Body of pancreas (tissue), 4 donors: ENCODE results near the gene WLS. TPM values are rescaled to one million over a fixed set of nuclear protein-coding genes. Genes with fewer than 3 reads are reported as not detected.

Experiments used
- ATAC-seq: fragments of 150-250 bp; one replicate; pipeline ENCODE4 v1.9.1; 2016
- DNase-seq, 4 donors: peaks; one replicate each; pipeline ENCODE4 v3.0.0-alpha.2; 2019
- H3K27ac ChIP-seq, 4 donors: fragments of 200-600 bp; sonication (generic); 1 replicate in 3 of 4; 2 replicates in 1 of 4; pipeline versions ENCODE4 v1.5.1 to v1.6.1; 2016 to 2019; ENCODE audit warnings: mild to moderate bottlenecking in 1 of 4, mixed read lengths in 1 of 4, moderate library complexity in 1 of 4
- H3K27me3 ChIP-seq, 2 donors: fragments of 200-600 bp; sonication (generic); one replicate each; pipeline ENCODE4 v1.6.0; 2016; ENCODE audit warnings: mild to moderate bottlenecking in 1 of 2
- H3K36me3 ChIP-seq, 2 donors: fragments of 200-600 bp; sonication (generic); replicated peaks in 1 of 2; 2 replicates each; pipeline ENCODE4 v1.5.1; 2016; ENCODE audit warnings: low read depth in 2 of 2; ENCODE audit not compliant: insufficient read depth in 1 of 2
- H3K4me1 ChIP-seq: fragments of 200-600 bp; sonication (generic); one replicate; pipeline ENCODE4 v1.6.0; 2016
- H3K4me3 ChIP-seq, 2 donors: fragments of 200-600 bp; sonication (generic); 1 replicate in 1 of 2; 2 replicates in 1 of 2; pipeline ENCODE4 v1.5.1; 2016 to 2019
- H3K9me3 ChIP-seq, 3 donors: fragments of 200-600 bp; sonication (generic); 1 replicate in 2 of 3; 2 replicates in 1 of 3; pipeline ENCODE4 v1.5.1; 2016
- POLR2A ChIP-seq, 3 donors: fragments of 450-650 bp; IDR thresholded peaks; one replicate each; pipeline ENCODE4 v1.6.1; 2016; ENCODE audit warnings: antibody characterized with exemption in 3 of 3, mild to moderate bottlenecking in 2 of 3
- WGBS, 2 donors: methylation state at CpG; one replicate each; pipeline ENCODE4 v1.1.5; 2017; 5-methylcytosine and 5-hydroxymethylcytosine counted together
- intact Hi-C: fragments of 100-400 bp; cut with DNase I; formaldehyde crosslinking; loops from one replicate; pipeline ENCODE4 v1.15.1; 2023
- total RNA-seq, 2 donors: library from RNA; depleted of rRNA; stranded (reverse); fragments of >200 nt; gene quantifications; one replicate each; pipeline ENCODE4 v1.1.0, GENCODE V29; 2016
- TF ChIP-seq, protein P1 (sequence below), 7 experiments: fragments of 450-650 bp in 4 of 7; fragments of 200-600 bp in 3 of 7; sonication (generic) in 3 of 7; IDR thresholded peaks; one replicate each; pipeline ENCODE4 v1.5.1; 2016 to 2019; ENCODE audit warnings: antibody characterized with exemption in 7 of 7

The WLS gene
- total RNA-seq, 2 donors from 2014 or later: 39.6 to 73.4 TPM

DNA sequence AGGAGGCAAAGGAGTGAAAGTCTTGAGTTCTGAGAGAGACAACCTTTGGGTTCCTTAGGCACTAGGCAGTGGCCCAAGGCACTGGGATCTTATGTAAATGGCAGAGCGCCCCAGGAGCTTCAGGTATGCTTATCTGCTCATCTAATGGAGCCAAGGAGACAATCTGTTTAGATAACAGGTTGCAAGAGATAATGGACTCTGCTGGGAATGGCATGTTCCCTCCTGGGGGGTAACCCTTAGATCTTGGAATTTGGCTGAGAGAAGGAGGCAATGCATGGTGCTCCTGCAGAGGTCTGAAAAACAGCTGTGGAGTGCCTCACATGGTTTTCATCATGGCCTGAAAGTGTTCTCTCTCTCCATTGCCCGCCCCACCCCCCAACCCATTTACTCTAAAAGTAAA lies 44.1 kb upstream of the WLS start:
- TF ChIP-seq, protein P1, sequence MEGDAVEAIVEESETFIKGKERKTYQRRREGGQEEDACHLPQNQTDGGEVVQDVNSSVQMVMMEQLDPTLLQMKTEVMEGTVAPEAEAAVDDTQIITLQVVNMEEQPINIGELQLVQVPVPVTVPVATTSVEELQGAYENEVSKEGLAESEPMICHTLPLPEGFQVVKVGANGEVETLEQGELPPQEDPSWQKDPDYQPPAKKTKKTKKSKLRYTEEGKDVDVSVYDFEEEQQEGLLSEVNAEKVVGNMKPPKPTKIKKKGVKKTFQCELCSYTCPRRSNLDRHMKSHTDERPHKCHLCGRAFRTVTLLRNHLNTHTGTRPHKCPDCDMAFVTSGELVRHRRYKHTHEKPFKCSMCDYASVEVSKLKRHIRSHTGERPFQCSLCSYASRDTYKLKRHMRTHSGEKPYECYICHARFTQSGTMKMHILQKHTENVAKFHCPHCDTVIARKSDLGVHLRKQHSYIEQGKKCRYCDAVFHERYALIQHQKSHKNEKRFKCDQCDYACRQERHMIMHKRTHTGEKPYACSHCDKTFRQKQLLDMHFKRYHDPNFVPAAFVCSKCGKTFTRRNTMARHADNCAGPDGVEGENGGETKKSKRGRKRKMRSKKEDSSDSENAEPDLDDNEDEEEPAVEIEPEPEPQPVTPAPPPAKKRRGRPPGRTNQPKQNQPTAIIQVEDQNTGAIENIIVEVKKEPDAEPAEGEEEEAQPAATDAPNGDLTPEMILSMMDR (IDR thresholded peaks at IDR 0.05): no peak
- no peak for TF ChIP-seq POLR2A (IDR thresholded peaks at IDR 0.05)
- Histone ChIP-seq H3K27me3 (no peaks in the 10 kb centered on the region), H3K27ac (no peak overlapping the region), H3K4me3 (no peak overlapping the region), H3K9me3 (no peaks in the 10 kb centered on the region), H3K4me1 (no peaks in the 10 kb centered on the region), H3K36me3 (no peaks in the 10 kb centered on the region)
- intact Hi-C loops: no loop called here
- no peak for DNase-seq
- no peak for ATAC-seq
- WGBS, 2 donors: 78 to 82% methylated on average over 2 of the region's 2 CpGs

DNA sequence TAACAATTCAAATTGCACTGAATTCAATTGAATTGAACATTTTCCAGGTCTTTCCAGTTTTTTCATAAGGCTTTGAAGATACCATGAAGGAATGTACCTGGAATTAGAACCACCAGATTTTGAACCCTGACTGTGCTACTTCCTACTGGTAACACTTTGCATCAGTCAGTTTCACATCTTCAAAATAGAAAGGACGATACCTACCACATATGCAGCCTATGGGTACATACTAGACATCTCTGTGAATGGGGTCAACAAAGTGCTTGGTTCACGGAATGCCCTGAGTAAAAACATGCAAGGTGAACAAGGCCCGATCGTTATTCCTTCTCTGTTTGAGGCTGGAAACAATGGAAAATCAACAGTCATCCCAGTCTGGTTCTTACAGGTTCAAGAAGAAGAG lies 41.2 kb upstream of the WLS start:
- Histone ChIP-seq H3K4me1 (no peaks in the 10 kb centered on the region), H3K9me3 (no peaks in the 10 kb centered on the region), H3K4me3 (no peak overlapping the region), H3K36me3 (no peaks in the 10 kb centered on the region), H3K27me3 (no peaks in the 10 kb centered on the region), H3K27ac (no peak overlapping the region)
- ATAC-seq: no peak
- intact Hi-C loops: no loop called here
- DNase-seq: no peak
- TF ChIP-seq, protein P1 (IDR thresholded peaks at IDR 0.05): no peak
- no peak for TF ChIP-seq POLR2A (IDR thresholded peaks at IDR 0.05)
- WGBS, 2 donors: 63 to 73% methylated on average over 4 of the region's 4 CpGs

DNA sequence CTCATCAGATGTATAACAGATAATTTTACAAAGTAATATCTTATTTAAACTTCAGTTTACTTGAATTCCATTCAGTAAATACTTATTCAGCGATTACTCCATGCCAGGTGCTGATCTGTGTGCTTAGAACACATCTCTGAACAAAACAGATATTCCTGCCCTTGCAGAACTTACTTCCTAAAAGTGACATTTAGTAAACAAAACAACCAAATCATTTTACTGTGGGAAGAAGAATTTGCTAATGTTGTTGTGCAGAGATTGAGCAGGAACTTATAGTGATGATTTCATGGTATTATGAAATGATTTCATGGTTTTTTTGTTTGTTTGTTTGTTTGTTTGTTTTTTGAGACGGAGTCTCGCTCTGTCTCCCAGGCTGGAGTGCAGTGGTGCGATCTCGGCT lies 39.3 kb upstream of the WLS start:
- intact Hi-C loops: no loop called here
- H3K36me3 ChIP-seq: no peaks in the 10 kb centered on the region
- H3K9me3 ChIP-seq: no peaks in the 10 kb centered on the region
- no peak for DNase-seq
- TF ChIP-seq, protein P1 (IDR thresholded peaks at IDR 0.05): no peak
- no peak for TF ChIP-seq POLR2A (IDR thresholded peaks at IDR 0.05)
- H3K27me3 ChIP-seq: no peaks in the 10 kb centered on the region
- WGBS, 2 donors: 67 to 72% methylated on average over 5 of the region's 5 CpGs
- H3K27ac ChIP-seq: no peak overlapping the region
- ATAC-seq: no peak
- H3K4me3 ChIP-seq: no peak overlapping the region
- no peaks in the 10 kb centered on the region for H3K4me1 ChIP-seq

DNA sequence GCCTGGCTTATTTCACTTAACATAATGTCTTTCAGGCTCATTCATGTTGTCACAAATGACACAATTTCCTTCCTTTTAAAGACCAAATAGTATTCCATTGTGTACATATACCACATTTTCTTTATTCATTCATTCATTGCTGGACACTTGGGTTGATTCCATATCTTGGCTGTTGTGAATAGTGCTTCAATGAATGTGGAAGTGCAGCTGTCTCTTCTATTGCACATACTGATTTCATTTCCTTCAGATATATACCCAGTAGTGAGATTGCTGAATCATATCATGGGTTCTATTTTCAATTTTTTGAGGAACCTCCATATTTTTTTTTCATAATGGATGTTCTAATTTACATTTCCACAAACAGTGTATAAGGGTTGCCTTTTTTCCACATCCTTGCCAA lies 38.6 kb upstream of the WLS start:
- intact Hi-C loops: no loop called here

More for the DNA sequence above, 38.6 kb upstream of the WLS start:
- no peak for TF ChIP-seq POLR2A (IDR thresholded peaks at IDR 0.05)
- TF ChIP-seq, protein P1 (IDR thresholded peaks at IDR 0.05): no peak
- Histone ChIP-seq H3K9me3 (no peaks in the 10 kb centered on the region), H3K27me3 (no peaks in the 10 kb centered on the region), H3K27ac (no peak overlapping the region), H3K36me3 (no peaks in the 10 kb centered on the region), H3K4me1 (no peaks in the 10 kb centered on the region), H3K4me3 (no peak overlapping the region)
- no peak for DNase-seq
- no peak for ATAC-seq
